HepG2 (cell line): ENCODE data around the gene SLC26A3. TPM values are rescaled to one million over a fixed set of nuclear protein-coding genes. Genes with fewer than 3 reads are reported as not detected.

Source experiments
- ATAC-seq: fragments of 200-7000 bp; cut with Tn5 transposase; 3 replicates; pipeline ENCODE4 v1.9.1; 2020; ENCODE audit warnings: mild to moderate bottlenecking, moderate library complexity
- BruUV-seq: library from RNA; stranded (reverse); fragments of 400-500 nt; replicated peaks from 2 replicates; lab custom pipeline; 2021; lab: Mats Ljungman, UMichigan
- CTCF ChIA-PET: fragments of 300-600 bp; formaldehyde crosslinking; extraction: SDS; loops from one replicate; lab custom pipeline; 2021; ENCODE audit warnings: low total read pairs, inconsistent platforms, low intra/inter-chr PET ratio; lab: Yijun Ruan, JAX
- POLR2A ChIA-PET: fragments of 350-600 bp; sonication (Branson Sonifier 250); formaldehyde crosslinking; loops from one replicate; lab custom pipeline; 2020; ENCODE audit warnings: antibody characterized with exemption, inconsistent platforms; lab: Yijun Ruan, JAX
- DNase-seq: peaks from one replicate; pipeline ENCODE4 v3.0.0-alpha.2; 2015; ENCODE audit warnings: low spot score
- FAIRE-seq: peaks from 3 replicates; lab custom pipeline; 2011; peaks lifted over from hg19 to GRCh38; lab: Jason Lieb, UNC
- H2AFZ ChIP-seq: one replicate; pipeline ENCODE4 v1.6.1; 2011; ENCODE audit warnings: low read length, inconsistent platforms
- H3K27ac ChIP-seq: fragments of 300-600 bp; 3 replicates; pipeline ENCODE4 v1.8.0; 2011; ENCODE audit warnings: mixed run types, mild to moderate bottlenecking, mixed read lengths, low read length, inconsistent platforms; ENCODE audit not compliant: insufficient read depth; ENCODE audit errors: extremely low read length
- H3K27me3 ChIP-seq, 2 experiments: fragments of 200-600 bp in 1 of 2; 2 replicates in 1 of 2; 3 replicates in 1 of 2; pipeline versions ENCODE4 v1.6.0 to v1.8.0; 2011; ENCODE audit warnings: low read length in 2 of 2, mild to moderate bottlenecking in 2 of 2, moderate library complexity in 2 of 2, inconsistent platforms in 1 of 2; ENCODE audit not compliant: insufficient read depth in 2 of 2, control insufficient read depth in 1 of 2
- H3K36me3 ChIP-seq, 2 experiments: fragments of 200-600 bp in 1 of 2; replicated peaks in 1 of 2; 2 replicates in 1 of 2; 3 replicates in 1 of 2; pipeline versions ENCODE4 v1.5.1 to v1.8.0; 2011; ENCODE audit warnings: low read length in 2 of 2, inconsistent platforms in 1 of 2; ENCODE audit not compliant: insufficient read depth in 2 of 2, control insufficient read depth in 1 of 2
- H3K4me1 ChIP-seq: 2 replicates; pipeline ENCODE4 v1.5.1; 2012; ENCODE audit warnings: low read length, inconsistent platforms; ENCODE audit not compliant: insufficient read depth
- H3K4me2 ChIP-seq: 2 replicates; pipeline ENCODE4 v1.6.0; 2011; ENCODE audit warnings: low read depth, low read length, inconsistent platforms
- H3K4me3 ChIP-seq, 3 experiments: fragments of 200-600 bp in 1 of 3; sonication (generic), shearing (Covaris generic) in 1 of 3; replicated peaks in 1 of 3; 2 replicates each; pipeline ENCODE4 v1.5.1; 2011 to 2016; ENCODE audit warnings: low read length in 3 of 3, inconsistent platforms in 2 of 3, low read depth in 2 of 3, mild to moderate bottlenecking in 2 of 3, control low read depth in 1 of 3, mixed read lengths in 1 of 3; ENCODE audit not compliant: insufficient read depth in 1 of 3
- H3K79me2 ChIP-seq: one replicate; pipeline ENCODE4 v1.6.1; 2011; ENCODE audit warnings: low read length, inconsistent platforms; ENCODE audit not compliant: insufficient read depth
- H3K9ac ChIP-seq: 2 replicates; pipeline ENCODE4 v1.6.0; 2011; ENCODE audit warnings: mild to moderate bottlenecking, low read depth, low read length, inconsistent platforms; ENCODE audit not compliant: insufficient read depth
- H3K9me3 ChIP-seq: 2 replicates; pipeline ENCODE4 v1.5.1; 2012; ENCODE audit warnings: mild to moderate bottlenecking, low read length
- H4K20me1 ChIP-seq: 2 replicates; pipeline ENCODE4 v1.6.0; 2011; ENCODE audit warnings: inconsistent platforms, mild to moderate bottlenecking, low read length, moderate library complexity; ENCODE audit not compliant: insufficient read depth
- DBP ChIP-seq: sonication (generic); formaldehyde crosslinking; IDR thresholded peaks from 2 replicates; pipeline ENCODE4 v1.4.0; 2020; ENCODE audit warnings: missing genetic modification reagents; ENCODE audit errors: not compliant biosample characterization
- EHMT2 ChIP-seq: fragments of 200-600 bp; sonication (generic); IDR thresholded peaks from 2 replicates; pipeline ENCODE4 v1.7.0; 2017; ENCODE audit warnings: antibody characterized with exemption, low read depth, low read length, borderline replicate concordance
- ESRRA ChIP-seq: sonication (generic); formaldehyde crosslinking; IDR thresholded peaks from 2 replicates; pipeline ENCODE4 v1.5.1; 2020; ENCODE audit warnings: mild to moderate bottlenecking, low read depth, missing genetic modification reagents
- MTA1 ChIP-seq: sonication (generic); formaldehyde crosslinking; IDR thresholded peaks from 2 replicates; pipeline ENCODE4 v1.4.0; 2020; ENCODE audit warnings: missing genetic modification reagents, mild to moderate bottlenecking, borderline replicate concordance
- RXRB ChIP-seq: IDR thresholded peaks from 2 replicates; pipeline ENCODE4 v1.6.1; 2016; ENCODE audit warnings: borderline replicate concordance, missing genetic modification reagents, missing compliant biosample characterization
- ZFP90 ChIP-seq: sonication (generic); formaldehyde crosslinking; IDR thresholded peaks from 2 replicates; pipeline ENCODE4 v1.8.0; 2022; ENCODE audit warnings: missing genetic modification reagents, mild to moderate bottlenecking, inconsistent platforms, borderline replicate concordance
- ZNF280B ChIP-seq: sonication (generic); formaldehyde crosslinking; IDR thresholded peaks from 2 replicates; pipeline ENCODE4 v1.5.0; 2020; ENCODE audit warnings: missing genetic modification reagents, mild to moderate bottlenecking, borderline replicate concordance
- ZNF687 ChIP-seq: sonication (generic); formaldehyde crosslinking; IDR thresholded peaks from 2 replicates; pipeline ENCODE4 v1.5.1; 2020; ENCODE audit warnings: mild to moderate bottlenecking, missing genetic modification reagents, moderate library complexity
- ZNF768 ChIP-seq: sonication (generic); formaldehyde crosslinking; IDR thresholded peaks from 2 replicates; pipeline ENCODE4 v1.4.0; 2020; ENCODE audit warnings: missing genetic modification reagents
- WGBS: methylation state at CpG from one replicate; pipeline ENCODE4 v1.1.6; 2017; ENCODE audit warnings: low lambda C conversion rate; 5-methylcytosine and 5-hydroxymethylcytosine counted together
- in situ Hi-C: cut with HindIII; loops from 2 replicates; pipeline ENCODE4 v1.10.0; 2017; ENCODE audit warnings: low pct_unique_long_range_greater_than_20kb; ENCODE audit not compliant: extremely low pct_ligation_motif_present
- intact Hi-C: fragments of 100-400 bp; cut with micrococcal nuclease; formaldehyde crosslinking; loops from one replicate; pipeline ENCODE4 v1.10.0; 2022; ENCODE audit not compliant: unreplicated experiment
- polyA plus RNA-seq, 8 experiments: library from polyadenylated mRNA; depleted of rRNA in 3 of 8; stranded (reverse) in 7 of 8; unstranded in 1 of 8; fragments of >200 nt; fragmentation: Illumina TruSeq in 4 of 8; extraction: Trizol in 4 of 8; gene quantifications; 2 replicates each; pipeline versions ENCODE4 v1.2.1 to v1.2.3, GENCODE V29; 2011 to 2016; ENCODE audit warnings: low read depth in 4 of 8, missing spikeins in 1 of 8, mixed read lengths in 1 of 8; ENCODE audit not compliant: insufficient read depth in 1 of 8
- total RNA-seq, 5 experiments: library from RNA; depleted of rRNA; stranded (reverse); fragments of >200 nt; fragmentation: Illumina TruSeq; extraction: Trizol; gene quantifications; 2 replicates each; pipeline ENCODE4 v1.2.3, GENCODE V29; 2016; ENCODE audit warnings: low read depth in 1 of 5

The SLC26A3 gene
- total and polyA plus RNA-seq, 2 of the 13 experiments (the other 11 are each of a cell fraction or from before 2014, with no cell fraction given), result 0.11 to 0.30 TPM

GRCh38 chr7:107782374-107782773 is 20.6 kb downstream of the SLC26A3 start:
- H3K4me2 ChIP-seq, result no peak overlapping the region
- ChIA-PET POLR2A (no interaction called here), CTCF (no interaction called here)
- ATAC-seq (no peak), DNase-seq (no peak), FAIRE-seq (no peak)
- no peaks in the 10 kb centered on the region for H4K20me1 ChIP-seq
- no peak overlapping the region for H3K4me3 ChIP-seq
- WGBS, result 71% methylated on average over 3 of the region's 3 CpGs
- H2AFZ ChIP-seq, result no peak overlapping the region
- no peak for TF ChIP-seq MTA1 (CRISPR knock-in tag)
- TF ChIP-seq ZNF768, result no peak
- TF ChIP-seq ZNF280B (CRISPR knock-in tag), result no peak
- no peak for TF ChIP-seq ZNF687 (CRISPR knock-in tag)
- no peak for TF ChIP-seq ESRRA
- no peak for TF ChIP-seq RXRB
- no peak for TF ChIP-seq EHMT2
- TF ChIP-seq ZFP90, result no peak
- no peak for TF ChIP-seq DBP (CRISPR knock-in tag)
- no peaks in the 10 kb centered on the region for H3K79me2 ChIP-seq
- no peaks in the 10 kb centered on the region for H3K9me3 ChIP-seq
- no peak overlapping the region for H3K27ac ChIP-seq
- in situ Hi-C loops (no loop called here), intact Hi-C loops (no loop called here)
- H3K36me3 ChIP-seq, result no peaks in the 10 kb centered on the region
- H3K9ac ChIP-seq, result no peak overlapping the region
- H3K4me1 ChIP-seq, result peaks cover 84% of the 10 kb centered on the region
- no peaks in the 10 kb centered on the region for H3K27me3 ChIP-seq
- no TSS peak for BruUV-seq
